Smooth muscle cell (in vitro differentiated cells): ENCODE results near the gene RPL7A. TPM values are rescaled to one million over a fixed set of nuclear protein-coding genes. Genes with fewer than 3 reads are reported as not detected.
A peak's percentile ranks its signal among the peaks of the same experiment; 100 is the strongest.

Source experiments
- DNase-seq: peaks from one replicate; lab custom pipeline; 2025; ENCODE audit not compliant: unreplicated experiment; lab: John Stamatoyannopoulos, UW
- H2AFZ ChIP-seq: fragments of 200-600 bp; sonication (generic); 2 replicates; pipeline ENCODE4 v1.6.0; 2016; ENCODE audit warnings: antibody characterized with exemption, low read depth, mild to moderate bottlenecking
- H3F3A ChIP-seq: fragments of 200-600 bp; sonication (generic); 2 replicates; pipeline ENCODE4 v1.6.0; 2017; ENCODE audit warnings: antibody characterized with exemption, low read depth
- H3K27ac ChIP-seq: fragments of 200-600 bp; sonication (generic); 2 replicates; pipeline ENCODE4 v1.5.1; 2016; ENCODE audit warnings: low read depth, mild to moderate bottlenecking
- H3K27me3 ChIP-seq: fragments of 200-600 bp; sonication (generic); 2 replicates; pipeline ENCODE4 v1.6.1; 2016; ENCODE audit warnings: low read depth, mild to moderate bottlenecking
- H3K36me3 ChIP-seq: fragments of 200-600 bp; sonication (generic); 2 replicates; pipeline ENCODE4 v1.5.1; 2016; ENCODE audit warnings: low read depth
- H3K4me1 ChIP-seq: fragments of 200-600 bp; sonication (generic); 2 replicates; pipeline ENCODE4 v1.5.1; 2016; ENCODE audit warnings: low read depth
- H3K4me2 ChIP-seq: fragments of 200-600 bp; sonication (generic); 2 replicates; pipeline ENCODE4 v1.6.0; 2016; ENCODE audit warnings: mild to moderate bottlenecking
- H3K4me3 ChIP-seq: fragments of 200-600 bp; sonication (generic); 2 replicates; pipeline ENCODE4 v1.5.1; 2016; ENCODE audit warnings: mild to moderate bottlenecking
- H3K79me2 ChIP-seq: fragments of 200-600 bp; sonication (generic); 2 replicates; pipeline ENCODE4 v1.6.0; 2016; ENCODE audit warnings: low read depth, mild to moderate bottlenecking
- H3K9ac ChIP-seq: fragments of 200-600 bp; sonication (generic); 2 replicates; pipeline ENCODE4 v1.6.0; 2016; ENCODE audit warnings: low read depth
- H3K9me3 ChIP-seq: fragments of 200-600 bp; sonication (generic); replicated peaks from 2 replicates; pipeline ENCODE4 v1.5.1; 2016; ENCODE audit warnings: low read depth
- H4K20me1 ChIP-seq: fragments of 200-600 bp; sonication (generic); 2 replicates; pipeline ENCODE4 v1.6.0; 2016; ENCODE audit warnings: low read depth
- WGBS: methylation state at CpG from one replicate; pipeline ENCODE4 v1.1.7; 2016; ENCODE audit warnings: low lambda C conversion rate; 5-methylcytosine and 5-hydroxymethylcytosine counted together
- polyA plus RNA-seq: library from polyadenylated mRNA; unstranded; fragments of >200 nt; fragmentation: Nextera tagmentation; extraction: Ambion mirVana; gene quantifications from 2 replicates; pipeline ENCODE4 v1.2.1, GENCODE V29; 2016
- total RNA-seq: library from RNA; depleted of rRNA; stranded (reverse); fragments of >200 nt; gene quantifications from 2 replicates; pipeline ENCODE4 v1.2.3, GENCODE V29; 2014
- TF ChIP-seq, protein P1 (sequence below): fragments of 200-600 bp; sonication (generic); IDR thresholded peaks from 2 replicates; pipeline ENCODE4 v1.5.1; 2017; ENCODE audit warnings: borderline replicate concordance, mild to moderate bottlenecking, antibody characterized with exemption; ENCODE audit not compliant: insufficient read depth, poor library complexity, severe bottlenecking

The RPL7A gene
- total and polyA plus RNA-seq, 2 experiments from 2014 or later = 372 to 1,254 TPM

DNA sequence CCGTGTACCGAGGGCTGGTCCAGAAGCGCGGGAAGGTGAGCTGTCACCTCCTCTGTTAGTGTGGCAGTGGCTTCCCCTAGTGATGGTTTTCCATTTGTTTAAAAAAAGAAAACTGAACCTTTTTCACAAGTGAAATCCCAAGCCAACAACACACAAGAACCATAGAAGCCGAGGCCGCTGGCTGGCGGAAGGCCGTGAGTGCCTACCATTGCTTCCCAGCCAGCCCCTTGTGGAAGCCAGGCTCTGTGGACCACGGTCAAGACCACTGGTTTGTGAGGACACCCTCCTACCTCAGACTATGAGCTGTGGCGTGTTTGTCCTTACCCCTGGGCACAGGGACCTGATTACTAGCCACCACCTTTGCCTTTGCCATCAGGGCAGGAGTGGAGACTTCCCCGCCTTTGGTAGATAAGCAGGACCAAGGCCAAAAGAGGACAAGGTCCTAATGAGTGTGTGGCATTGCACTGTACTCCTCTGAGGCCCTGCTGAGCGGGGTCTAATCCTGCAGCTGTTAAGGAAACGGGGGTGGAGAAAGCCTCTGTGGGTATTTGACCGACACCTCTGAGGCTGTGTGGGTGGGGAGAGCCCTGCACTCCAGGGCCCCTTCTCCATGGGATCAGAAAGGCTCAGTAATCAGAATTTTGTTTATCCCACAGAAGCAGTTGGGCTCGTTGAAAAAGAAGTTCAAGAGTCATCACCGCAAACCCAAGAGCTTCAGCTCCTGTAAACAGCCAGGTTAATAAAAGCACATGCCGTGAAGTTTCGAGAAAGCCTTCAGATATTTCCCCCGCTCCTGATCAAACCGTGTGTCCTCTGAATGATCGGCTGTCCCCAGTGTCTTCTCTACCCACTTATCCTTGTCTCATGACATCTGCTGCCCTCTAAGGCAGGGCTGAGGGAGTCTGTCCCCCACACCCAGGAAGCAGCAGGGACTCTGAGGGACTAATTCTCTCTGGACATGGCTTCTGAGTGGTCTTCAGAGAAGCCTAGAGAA, 12.7 kb downstream of the RPL7A start:
- H4K20me1 ChIP-seq = peaks cover 88% of the 10 kb centered on the region
- H3K36me3 ChIP-seq = peaks cover 11% of the 10 kb centered on the region
- peak overlapping the region; percentile 55 for H3K27ac ChIP-seq
- TF ChIP-seq, protein P1, sequence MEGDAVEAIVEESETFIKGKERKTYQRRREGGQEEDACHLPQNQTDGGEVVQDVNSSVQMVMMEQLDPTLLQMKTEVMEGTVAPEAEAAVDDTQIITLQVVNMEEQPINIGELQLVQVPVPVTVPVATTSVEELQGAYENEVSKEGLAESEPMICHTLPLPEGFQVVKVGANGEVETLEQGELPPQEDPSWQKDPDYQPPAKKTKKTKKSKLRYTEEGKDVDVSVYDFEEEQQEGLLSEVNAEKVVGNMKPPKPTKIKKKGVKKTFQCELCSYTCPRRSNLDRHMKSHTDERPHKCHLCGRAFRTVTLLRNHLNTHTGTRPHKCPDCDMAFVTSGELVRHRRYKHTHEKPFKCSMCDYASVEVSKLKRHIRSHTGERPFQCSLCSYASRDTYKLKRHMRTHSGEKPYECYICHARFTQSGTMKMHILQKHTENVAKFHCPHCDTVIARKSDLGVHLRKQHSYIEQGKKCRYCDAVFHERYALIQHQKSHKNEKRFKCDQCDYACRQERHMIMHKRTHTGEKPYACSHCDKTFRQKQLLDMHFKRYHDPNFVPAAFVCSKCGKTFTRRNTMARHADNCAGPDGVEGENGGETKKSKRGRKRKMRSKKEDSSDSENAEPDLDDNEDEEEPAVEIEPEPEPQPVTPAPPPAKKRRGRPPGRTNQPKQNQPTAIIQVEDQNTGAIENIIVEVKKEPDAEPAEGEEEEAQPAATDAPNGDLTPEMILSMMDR = no peak
- no peak overlapping the region for H2AFZ ChIP-seq
- peaks cover 5% of the 10 kb centered on the region for H3K4me1 ChIP-seq
- no peak overlapping the region for H3K4me3 ChIP-seq
- peaks cover 40% of the 10 kb centered on the region for H3F3A ChIP-seq
- 66% methylated on average over 21 of the region's 21 CpGs for WGBS
- H3K27me3 ChIP-seq = no peaks in the 10 kb centered on the region
- no peak for DNase-seq
- no peak overlapping the region for H3K9ac ChIP-seq
- H3K4me2 ChIP-seq = no peak overlapping the region
- no peaks in the 10 kb centered on the region for H3K9me3 ChIP-seq
- H3K79me2 ChIP-seq = peaks cover 22% of the 10 kb centered on the region

DNA sequence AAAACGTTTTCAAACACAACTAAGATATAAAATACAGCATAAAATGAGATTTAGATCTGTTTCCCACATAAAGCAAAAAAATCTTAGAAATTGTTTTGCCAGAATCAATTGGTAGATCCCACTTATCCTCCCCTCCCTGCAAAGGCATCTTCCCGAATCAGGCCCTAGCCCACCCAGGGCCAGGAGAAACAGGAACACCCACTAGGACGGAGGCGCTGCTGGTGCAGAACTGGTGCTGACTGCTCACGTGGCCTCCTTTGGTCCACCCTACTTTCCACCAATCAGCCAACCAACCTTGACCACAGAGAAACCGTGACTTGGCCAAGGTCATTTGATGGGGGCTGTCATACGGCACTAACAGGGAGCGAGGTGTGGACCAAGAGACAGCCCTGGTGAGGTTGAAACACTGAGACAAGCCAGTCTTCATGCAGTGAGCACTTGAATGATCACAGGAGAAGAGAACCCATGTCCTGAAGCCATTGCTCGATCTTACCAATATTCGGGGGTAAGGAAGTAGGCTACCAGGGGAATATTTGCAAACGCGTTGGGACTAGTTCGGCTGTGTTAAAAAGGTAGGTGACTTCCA, 13.6 kb downstream of the RPL7A start:
- no peak for DNase-seq
- H3K4me3 ChIP-seq = no peak overlapping the region
- 95% methylated on average over 13 of the region's 13 CpGs for WGBS
- H3K4me2 ChIP-seq = no peak overlapping the region
- peaks cover 97% of the 10 kb centered on the region for H4K20me1 ChIP-seq
- peak overlapping the region; percentile 55 for H3K27ac ChIP-seq
- peaks cover 5% of the 10 kb centered on the region for H3K4me1 ChIP-seq
- no peak overlapping the region for H3K9ac ChIP-seq
- H3F3A ChIP-seq = peaks cover 48% of the 10 kb centered on the region
- H2AFZ ChIP-seq = no peak overlapping the region
- no peaks in the 10 kb centered on the region for H3K27me3 ChIP-seq
- TF ChIP-seq, protein P1 = no peak
- peaks cover 27% of the 10 kb centered on the region for H3K79me2 ChIP-seq
- H3K36me3 ChIP-seq = peaks cover 17% of the 10 kb centered on the region
- no peaks in the 10 kb centered on the region for H3K9me3 ChIP-seq

DNA sequence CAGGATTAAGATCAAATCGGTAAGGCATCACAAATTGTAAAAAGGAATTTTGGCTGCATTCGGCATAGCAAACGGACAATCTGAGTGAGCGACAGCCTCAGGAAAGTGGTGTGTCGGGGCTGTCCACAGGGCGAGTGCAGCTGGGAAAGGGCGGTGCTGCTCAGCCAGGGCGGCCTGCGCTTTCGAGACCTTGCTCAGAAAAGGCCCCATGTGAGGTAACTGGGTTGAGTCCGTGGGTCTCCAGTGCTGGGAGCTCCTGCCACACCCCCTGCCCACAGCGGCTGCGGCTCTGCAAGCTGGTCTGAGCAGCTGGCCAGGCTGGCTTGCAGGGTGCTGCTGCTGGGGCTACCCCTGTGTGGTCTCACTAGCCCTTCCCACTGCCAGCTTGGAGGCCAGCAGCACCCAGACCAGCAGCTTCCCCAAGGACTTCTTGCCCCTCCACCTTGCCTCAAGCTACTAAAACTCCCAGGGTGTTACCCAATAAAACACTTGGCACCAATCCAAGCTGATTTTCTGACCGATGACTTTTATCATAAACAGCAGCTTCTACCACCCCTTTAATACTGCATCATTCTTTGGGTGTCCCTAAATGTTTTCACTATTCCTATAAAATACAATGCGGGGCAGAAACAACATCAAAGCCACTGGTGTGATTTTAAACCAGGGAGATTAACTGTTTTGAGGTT, 14.5 kb downstream of the RPL7A start:
- H3K4me2 ChIP-seq = no peak overlapping the region
- H4K20me1 ChIP-seq = peaks cover 100% of the 10 kb centered on the region
- no peaks in the 10 kb centered on the region for H3K9me3 ChIP-seq
- H3K4me1 ChIP-seq = no peaks in the 10 kb centered on the region
- WGBS = 93% methylated on average over 15 of the region's 15 CpGs
- peaks cover 49% of the 10 kb centered on the region for H3F3A ChIP-seq
- H3K27me3 ChIP-seq = no peaks in the 10 kb centered on the region
- H3K79me2 ChIP-seq = peaks cover 30% of the 10 kb centered on the region
- no peak overlapping the region for H3K9ac ChIP-seq
- no peak overlapping the region for H3K4me3 ChIP-seq
- H2AFZ ChIP-seq = no peak overlapping the region
- no peak for DNase-seq
- H3K36me3 ChIP-seq = peaks cover 17% of the 10 kb centered on the region
- no peak overlapping the region for H3K27ac ChIP-seq
- TF ChIP-seq, protein P1 = no peak
